ENCODE results near the gene RPL5. TPM values are rescaled to one million over a fixed set of nuclear protein-coding genes. Genes with fewer than 3 reads are reported as not detected.

Gene RPL5
- total RNA-seq, 1 experiment from 2014 or later = 1,430 TPM

- no peak for TF ChIP-seq E2F4 (CRISPR knock-in tag; IDR thresholded peaks at IDR 0.05; ENCODE audit: borderline replicate concordance, low read depth)
- no peak for TF ChIP-seq ATF6 (CRISPR knock-in tag; IDR thresholded peaks at IDR 0.05)
- TF ChIP-seq, protein P1, sequence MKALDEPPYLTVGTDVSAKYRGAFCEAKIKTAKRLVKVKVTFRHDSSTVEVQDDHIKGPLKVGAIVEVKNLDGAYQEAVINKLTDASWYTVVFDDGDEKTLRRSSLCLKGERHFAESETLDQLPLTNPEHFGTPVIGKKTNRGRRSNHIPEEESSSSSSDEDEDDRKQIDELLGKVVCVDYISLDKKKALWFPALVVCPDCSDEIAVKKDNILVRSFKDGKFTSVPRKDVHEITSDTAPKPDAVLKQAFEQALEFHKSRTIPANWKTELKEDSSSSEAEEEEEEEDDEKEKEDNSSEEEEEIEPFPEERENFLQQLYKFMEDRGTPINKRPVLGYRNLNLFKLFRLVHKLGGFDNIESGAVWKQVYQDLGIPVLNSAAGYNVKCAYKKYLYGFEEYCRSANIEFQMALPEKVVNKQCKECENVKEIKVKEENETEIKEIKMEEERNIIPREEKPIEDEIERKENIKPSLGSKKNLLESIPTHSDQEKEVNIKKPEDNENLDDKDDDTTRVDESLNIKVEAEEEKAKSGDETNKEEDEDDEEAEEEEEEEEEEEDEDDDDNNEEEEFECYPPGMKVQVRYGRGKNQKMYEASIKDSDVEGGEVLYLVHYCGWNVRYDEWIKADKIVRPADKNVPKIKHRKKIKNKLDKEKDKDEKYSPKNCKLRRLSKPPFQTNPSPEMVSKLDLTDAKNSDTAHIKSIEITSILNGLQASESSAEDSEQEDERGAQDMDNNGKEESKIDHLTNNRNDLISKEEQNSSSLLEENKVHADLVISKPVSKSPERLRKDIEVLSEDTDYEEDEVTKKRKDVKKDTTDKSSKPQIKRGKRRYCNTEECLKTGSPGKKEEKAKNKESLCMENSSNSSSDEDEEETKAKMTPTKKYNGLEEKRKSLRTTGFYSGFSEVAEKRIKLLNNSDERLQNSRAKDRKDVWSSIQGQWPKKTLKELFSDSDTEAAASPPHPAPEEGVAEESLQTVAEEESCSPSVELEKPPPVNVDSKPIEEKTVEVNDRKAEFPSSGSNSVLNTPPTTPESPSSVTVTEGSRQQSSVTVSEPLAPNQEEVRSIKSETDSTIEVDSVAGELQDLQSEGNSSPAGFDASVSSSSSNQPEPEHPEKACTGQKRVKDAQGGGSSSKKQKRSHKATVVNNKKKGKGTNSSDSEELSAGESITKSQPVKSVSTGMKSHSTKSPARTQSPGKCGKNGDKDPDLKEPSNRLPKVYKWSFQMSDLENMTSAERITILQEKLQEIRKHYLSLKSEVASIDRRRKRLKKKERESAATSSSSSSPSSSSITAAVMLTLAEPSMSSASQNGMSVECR (CRISPR knock-in tag; IDR thresholded peaks at IDR 0.05; ENCODE audit: borderline replicate concordance) = no peak
- TF ChIP-seq IRF2 (CRISPR knock-in tag; IDR thresholded peaks at IDR 0.05; ENCODE audit: borderline replicate concordance, low read depth) = no peak
- TF ChIP-seq, protein P2, sequence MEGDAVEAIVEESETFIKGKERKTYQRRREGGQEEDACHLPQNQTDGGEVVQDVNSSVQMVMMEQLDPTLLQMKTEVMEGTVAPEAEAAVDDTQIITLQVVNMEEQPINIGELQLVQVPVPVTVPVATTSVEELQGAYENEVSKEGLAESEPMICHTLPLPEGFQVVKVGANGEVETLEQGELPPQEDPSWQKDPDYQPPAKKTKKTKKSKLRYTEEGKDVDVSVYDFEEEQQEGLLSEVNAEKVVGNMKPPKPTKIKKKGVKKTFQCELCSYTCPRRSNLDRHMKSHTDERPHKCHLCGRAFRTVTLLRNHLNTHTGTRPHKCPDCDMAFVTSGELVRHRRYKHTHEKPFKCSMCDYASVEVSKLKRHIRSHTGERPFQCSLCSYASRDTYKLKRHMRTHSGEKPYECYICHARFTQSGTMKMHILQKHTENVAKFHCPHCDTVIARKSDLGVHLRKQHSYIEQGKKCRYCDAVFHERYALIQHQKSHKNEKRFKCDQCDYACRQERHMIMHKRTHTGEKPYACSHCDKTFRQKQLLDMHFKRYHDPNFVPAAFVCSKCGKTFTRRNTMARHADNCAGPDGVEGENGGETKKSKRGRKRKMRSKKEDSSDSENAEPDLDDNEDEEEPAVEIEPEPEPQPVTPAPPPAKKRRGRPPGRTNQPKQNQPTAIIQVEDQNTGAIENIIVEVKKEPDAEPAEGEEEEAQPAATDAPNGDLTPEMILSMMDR (IDR thresholded peaks at IDR 0.05) = no peak
- no peak for TF ChIP-seq ATF2 (CRISPR knock-in tag; IDR thresholded peaks at IDR 0.05; ENCODE audit: borderline replicate concordance, low read depth)
- TF ChIP-seq USF1 (CRISPR knock-in tag; IDR thresholded peaks at IDR 0.05) = no peak
Observed at GRCh38 chr1:92795166-92795565, 36.7 kb upstream of the RPL5 start (continued).

DNA sequence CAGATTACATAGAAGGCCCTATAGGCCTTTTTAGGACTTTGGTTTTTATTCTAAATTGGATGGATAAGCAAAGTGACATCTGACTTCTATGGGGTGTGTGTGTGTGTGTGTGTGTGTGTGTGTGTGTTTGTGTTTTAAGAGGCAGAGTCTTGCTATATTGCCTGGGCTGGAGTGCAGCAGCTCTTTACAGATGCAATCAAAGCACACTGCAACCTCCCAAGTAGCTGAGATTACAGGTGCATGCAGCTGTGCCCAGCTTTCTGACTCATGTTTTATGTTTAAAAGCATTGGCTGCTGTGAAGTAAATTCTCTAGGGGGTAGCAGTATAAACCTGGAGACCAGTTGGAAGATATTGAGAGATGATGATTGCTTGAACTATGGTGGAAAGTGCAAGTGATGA, 34.5 kb upstream of the RPL5 start:
- ATAC-seq = no peak
- Mint-ChIP-seq H3K27me3 (ENCODE audit: low read depth) (no peaks in the 10 kb centered on the region), H3K27ac (no peak overlapping the region), H3K36me3 (no peaks in the 10 kb centered on the region), H3K4me1 (peaks cover 9% of the 10 kb centered on the region), H3K9me3 (peaks cover 7% of the 10 kb centered on the region), H3K4me3 (no peak overlapping the region)
- ChIA-PET CTCF (interaction anchor here (1.1 kb wide), 1 partner anchor 48 kb away, joined by 4 read pairs; no protein-coding TSS in a partner anchor), POLR2A (no interaction called here)
- no peak for DNase-seq (ENCODE audit: low spot score)
- TF ChIP-seq ATF1 (CRISPR knock-in tag; IDR thresholded peaks at IDR 0.05) = no peak
- no peak for TF ChIP-seq ATF2 (CRISPR knock-in tag; IDR thresholded peaks at IDR 0.05; ENCODE audit: borderline replicate concordance, low read depth)
- no peak for TF ChIP-seq ZNF396 (CRISPR knock-in tag; IDR thresholded peaks at IDR 0.05; ENCODE audit: borderline replicate concordance)
- TF ChIP-seq E2F1 (CRISPR knock-in tag; IDR thresholded peaks at IDR 0.05) = no peak
- no peak for TF ChIP-seq JUN (CRISPR knock-in tag; IDR thresholded peaks at IDR 0.05)
- no peak for TF ChIP-seq FOXK1 (CRISPR knock-in tag; IDR thresholded peaks at IDR 0.05)
- no peak for TF ChIP-seq KAT7 (CRISPR knock-in tag; IDR thresholded peaks at IDR 0.05; ENCODE audit: borderline replicate concordance)
- TF ChIP-seq NFATC4 (CRISPR knock-in tag; IDR thresholded peaks at IDR 0.05) = no peak
- TF ChIP-seq PRDM15 (CRISPR knock-in tag; IDR thresholded peaks at IDR 0.05) = no peak
- no peak for TF ChIP-seq GABPB1 (CRISPR knock-in tag; IDR thresholded peaks at IDR 0.05)
- no peak for TF ChIP-seq GTF2I (CRISPR knock-in tag; conservative IDR thresholded peaks at IDR 0.05)

All from WTC11 (cell line).